GM18520 (cell line): Measurements from ENCODE around the gene GCKR.

Experiments
- ATAC-seq: cut with Tn5 transposase; IDR thresholded peaks from one replicate; pipeline ENCODE4 v1.9.1; 2021; ENCODE audit not compliant: unreplicated experiment

GCKR gene

GRCh38 chr2:27572439-27572838 is 75.8 kb downstream of the GCKR start:
- ATAC-seq: no peak

GRCh38 chr2:27572998-27573429 is 76.4 kb downstream of the GCKR start:
- ATAC-seq: peak; percentile 49
